GM12878 (cell line): Measurements from ENCODE around the gene CCDC106. TPM values are rescaled to one million over a fixed set of nuclear protein-coding genes. Genes with fewer than 3 reads are reported as not detected.

Experiments used
- ATAC-seq: fragments of 200-7000 bp; cut with Tn5 transposase; 3 replicates; pipeline ENCODE4 v1.9.1; 2020; ENCODE audit warnings: mild to moderate bottlenecking, moderate library complexity
- BruUV-seq: library from RNA; stranded (reverse); fragments of 400-500 nt; replicated peaks from 2 replicates; lab custom pipeline; 2021; lab: Mats Ljungman, UMichigan
- CTCF ChIA-PET: fragments of 300-600 bp; sonication (Branson Sonifier 250); formaldehyde crosslinking; extraction: SDS; loops from one replicate; lab custom pipeline; 2021; ENCODE audit warnings: inconsistent platforms; lab: Yijun Ruan, JAX
- POLR2A ChIA-PET: fragments of 350-600 bp; formaldehyde crosslinking; extraction: SDS; loops from one replicate; lab custom pipeline; 2021; ENCODE audit warnings: inconsistent platforms; lab: Charles Lee
- RAD21 ChIA-PET: fragments of 300-600 bp; sonication (Branson Sonifier 250); formaldehyde crosslinking; loops from one replicate; lab custom pipeline; 2023; ENCODE audit warnings: antibody characterized with exemption; ENCODE audit not compliant: unreplicated experiment; lab: Charles Lee
- SMC1A ChIA-PET: fragments of 300-600 bp; sonication (Branson Sonifier 250); formaldehyde crosslinking; loops from one replicate; lab custom pipeline; 2023; ENCODE audit not compliant: unreplicated experiment, uncharacterized antibody; lab: Charles Lee
- DNase-seq: peaks from one replicate; pipeline ENCODE4 v3.0.0-alpha.2; 2011; ENCODE audit warnings: low read depth, low spot score
- FAIRE-seq: peaks from 3 replicates; lab custom pipeline; 2011; peaks lifted over from hg19 to GRCh38; lab: Jason Lieb, UNC
- H2AFZ ChIP-seq: 2 replicates; pipeline ENCODE4 v1.6.0; 2011; ENCODE audit warnings: low read depth, low read length, control low read depth; ENCODE audit not compliant: control insufficient read depth
- H3K27ac ChIP-seq: 2 replicates; pipeline ENCODE4 v1.5.1; 2011; ENCODE audit warnings: control low read depth; ENCODE audit not compliant: control insufficient read depth, insufficient read depth
- H3K27me3 ChIP-seq, 2 experiments: replicated peaks in 1 of 2; 2 replicates each; pipeline versions ENCODE4 v1.6.0 to v1.6.1; 2011; ENCODE audit warnings: low read length in 1 of 2; ENCODE audit not compliant: control insufficient read depth in 2 of 2, insufficient read depth in 2 of 2
- H3K36me3 ChIP-seq, 2 experiments: 2 replicates each; pipeline ENCODE4 v1.5.1; 2011; ENCODE audit warnings: low read length in 1 of 2; ENCODE audit not compliant: control insufficient read depth in 2 of 2, insufficient read depth in 2 of 2
- H3K4me1 ChIP-seq: 2 replicates; pipeline ENCODE4 v1.6.1; 2011; ENCODE audit warnings: mild to moderate bottlenecking, low read length, moderate library complexity, mixed read lengths; ENCODE audit not compliant: control insufficient read depth, insufficient read depth
- H3K4me2 ChIP-seq: 2 replicates; pipeline ENCODE4 v1.6.0; 2011; ENCODE audit warnings: control low read depth; ENCODE audit not compliant: control insufficient read depth, insufficient read depth
- H3K4me3 ChIP-seq: fragments of 200-600 bp; sonication (generic); 2 replicates; pipeline ENCODE4 v1.5.1; 2016
- H3K79me2 ChIP-seq: 2 replicates; pipeline ENCODE4 v1.6.0; 2011; ENCODE audit warnings: low read length; ENCODE audit not compliant: control insufficient read depth, insufficient read depth
- H3K9ac ChIP-seq: 2 replicates; pipeline ENCODE4 v1.8.0; 2011; ENCODE audit warnings: low read length, control low read depth, mixed read lengths; ENCODE audit not compliant: control insufficient read depth, insufficient read depth
- H3K9me3 ChIP-seq: replicated peaks from 3 replicates; pipeline ENCODE4 v1.5.1; 2011; ENCODE audit warnings: mild to moderate bottlenecking, low read length; ENCODE audit not compliant: control insufficient read depth, insufficient read depth
- H4K20me1 ChIP-seq: 2 replicates; pipeline ENCODE4 v1.6.0; 2011; ENCODE audit not compliant: control insufficient read depth, insufficient read depth
- BACH1 ChIP-seq: fragments of 450-650 bp; IDR thresholded peaks from 2 replicates; pipeline ENCODE4 v1.6.1; 2017; ENCODE audit warnings: mild to moderate bottlenecking, borderline replicate concordance
- CREB1 ChIP-seq: IDR thresholded peaks from 2 replicates; pipeline ENCODE4 v1.6.1; 2012; ENCODE audit warnings: low read depth, mild to moderate bottlenecking, inconsistent platforms
- EP300 ChIP-seq, 2 experiments: fragments of 150-350 bp in 1 of 2; IDR thresholded peaks; 2 replicates each; pipeline ENCODE4 v1.6.1; 2011 to 2012; ENCODE audit warnings: low read depth in 2 of 2, low read length in 2 of 2, borderline replicate concordance in 1 of 2, improper control_type of control experiment in 1 of 2, inconsistent platforms in 1 of 2; ENCODE audit not compliant: control insufficient read depth in 1 of 2
- ESRRA ChIP-seq: IDR thresholded peaks from 2 replicates; pipeline ENCODE4 v1.6.1; 2012; ENCODE audit warnings: mild to moderate bottlenecking, low read length, improper control_type of control experiment
- HDAC2 ChIP-seq: fragments of 200-600 bp; sonication (generic); IDR thresholded peaks from 2 replicates; pipeline ENCODE4 v1.6.1; 2017
- HDGF ChIP-seq: fragments of 450-650 bp; IDR thresholded peaks from 2 replicates; pipeline ENCODE4 v1.6.1; 2016; ENCODE audit warnings: antibody characterized with exemption
- IKZF1 ChIP-seq: fragments of 450-650 bp; conservative IDR thresholded peaks from 2 replicates; pipeline ENCODE4 v1.6.1; 2017; ENCODE audit warnings: antibody characterized with exemption, mild to moderate bottlenecking
- IRF4 ChIP-seq: IDR thresholded peaks from 2 replicates; pipeline ENCODE4 v1.6.1; 2011; ENCODE audit warnings: low read depth, low read length
- PAX5 ChIP-seq: IDR thresholded peaks from 2 replicates; pipeline ENCODE4 v1.6.1; 2011; ENCODE audit warnings: low read depth, low read length, borderline replicate concordance
- PAX8 ChIP-seq: fragments of 450-650 bp; IDR thresholded peaks from 2 replicates; pipeline ENCODE4 v1.6.1; 2017; ENCODE audit warnings: mild to moderate bottlenecking, moderate library complexity
- SMC3 ChIP-seq: IDR thresholded peaks from 2 replicates; pipeline ENCODE4 v1.6.1; 2011; ENCODE audit warnings: low read length, improper control_type of control experiment, borderline replicate concordance
- SPI1 ChIP-seq: IDR thresholded peaks from 2 replicates; pipeline ENCODE4 v1.6.1; 2011; ENCODE audit warnings: low read depth, mild to moderate bottlenecking, low read length, moderate library complexity, borderline replicate concordance; ENCODE audit not compliant: insufficient read depth
- SUZ12 ChIP-seq: fragments of 200-600 bp; sonication (generic); IDR thresholded peaks from one replicate; pipeline ENCODE4 v1.6.1; 2018; ENCODE audit warnings: antibody characterized with exemption, mild to moderate bottlenecking; ENCODE audit not compliant: unreplicated experiment
- TARDBP ChIP-seq: IDR thresholded peaks from 2 replicates; pipeline ENCODE4 v1.6.1; 2016; ENCODE audit warnings: borderline replicate concordance
- WGBS: methylation state at CpG from one replicate; pipeline ENCODE4 v1.1.6; 2016; ENCODE audit warnings: low lambda C conversion rate; ENCODE audit not compliant: insufficient replicate concordance, insufficient coverage; ENCODE audit errors: missing lambda C conversion rate; 5-methylcytosine and 5-hydroxymethylcytosine counted together
- in situ Hi-C: fragments of 300-500 bp; cut with MboI; formaldehyde crosslinking; loops from 9 replicates; pipeline ENCODE4 v1.14.3; 2018; ENCODE audit warnings: mixed read lengths
- intact Hi-C: fragments of 100-400 bp; cut with micrococcal nuclease; formaldehyde crosslinking; loops from one replicate; pipeline ENCODE4 v1.14.2; 2022; ENCODE audit not compliant: unreplicated experiment
- polyA plus RNA-seq, 11 experiments: library from polyadenylated mRNA; depleted of rRNA in 4 of 11; unstranded in 6 of 11; stranded (reverse) in 5 of 11; fragments of >200 nt; fragmentation: Nextera tagmentation in 4 of 11; fragmentation: Illumina TruSeq in 1 of 11; extraction: Ambion mirVana in 4 of 11; extraction: Trizol in 1 of 11; gene quantifications; 1 replicate in 1 of 11; 2 replicates in 10 of 11; pipeline versions ENCODE4 v1.2.1 to v1.2.3, GENCODE V29; 2011 to 2016; ENCODE audit warnings: inconsistent platforms in 2 of 11, missing spikeins in 2 of 11, low read depth in 1 of 11
- total RNA-seq, 4 experiments: library from RNA; depleted of rRNA in 3 of 4; stranded (reverse); fragments of >200 nt in 3 of 4; fragmentation: Illumina TruSeq in 1 of 4; extraction: Trizol in 1 of 4; gene quantifications; 2 replicates each; pipeline versions ENCODE4 v1.2.1 to v1.2.3, GENCODE V29; 2013 to 2021
- TF ChIP-seq, protein P1 (sequence below): IDR thresholded peaks from 2 replicates; pipeline ENCODE4 v1.6.1; 2012; ENCODE audit warnings: mild to moderate bottlenecking, low read depth, low read length
- TF ChIP-seq, protein P2 (sequence below), 3 experiments: IDR thresholded peaks in 2 of 3; conservative IDR thresholded peaks in 1 of 3; 2 replicates each; pipeline ENCODE4 v1.5.1; 2011; ENCODE audit warnings: low read depth in 3 of 3, low read length in 3 of 3, mild to moderate bottlenecking in 3 of 3, control low read depth in 2 of 3, moderate library complexity in 2 of 3, inconsistent platforms in 1 of 3, mixed read lengths in 1 of 3; ENCODE audit not compliant: control insufficient read depth in 2 of 3, insufficient read depth in 1 of 3; ENCODE audit errors: extremely low read depth in 1 of 3
- TF ChIP-seq, protein P3 (sequence below): IDR thresholded peaks from 2 replicates; pipeline ENCODE4 v1.6.1; 2011; ENCODE audit warnings: low read depth, mild to moderate bottlenecking, low read length, moderate library complexity, borderline replicate concordance; ENCODE audit errors: extremely low read depth

The CCDC106 gene
- total and polyA plus RNA-seq, 10 of the 15 experiments (the other 5 are each of a cell fraction or from before 2014, with no cell fraction given) = 0.04 to 35.9 (median 19.8) TPM

DNA sequence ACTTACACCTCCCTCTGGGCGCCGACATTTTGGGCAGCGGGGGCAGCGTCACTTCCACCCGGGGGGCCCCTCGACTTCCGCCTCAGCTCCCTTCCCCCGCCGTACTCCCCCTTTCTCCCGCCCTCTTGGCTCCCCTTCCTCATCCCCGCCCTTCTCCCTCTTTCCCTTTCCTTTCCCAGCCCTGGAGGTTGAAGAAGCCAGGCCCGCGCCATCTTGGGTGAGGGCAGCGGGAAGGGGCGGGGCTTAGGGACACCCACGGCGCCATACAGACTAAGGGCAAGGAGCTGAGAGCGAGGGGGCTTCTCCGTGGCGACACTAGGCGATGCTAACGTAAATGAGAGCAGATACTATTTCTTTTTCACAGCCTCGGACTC, 48.6 kb upstream of the CCDC106 start, which contains the start of gene FIZ1:
TSS of gene FIZ1 (minus strand) at position 50 of the 374 bp plus-strand sequence. CDS start 1,652 bp downstream, outside the sequence.
- Histone ChIP-seq H3K4me2 (peak within 1 kb of the TSS; percentile 56), H2AFZ (peak within 1 kb of the TSS; percentile 99), H3K27ac (peak within 1 kb of the TSS; percentile 99), H3K4me1 (peaks cover 6% of the 10 kb centered on the region; the same call in 1 of the 2 replicates), H3K9ac (peak within 1 kb of the TSS; percentile 95), H3K36me3 (peaks cover 0 to 8% of the 10 kb centered on the region in 2 experiments; a peak in 1 of 4 replicates), H4K20me1 (no peaks in the 10 kb centered on the region), H3K27me3 (no peaks in the 10 kb centered on the region), H3K4me3 (peak within 1 kb of the TSS; percentile 88), H3K9me3 (peaks cover 2% of the 10 kb centered on the region; the same call in 2 of the 3 replicates), H3K79me2 (peaks cover 10% of the 10 kb centered on the region)
- ChIA-PET CTCF (interaction anchor here (1.0 to 2.4 kb wide), 5 partner anchors 11 to 96 kb away, joined by 3 to 11 read pairs (median 9); partner anchors contain the start of gene U2AF2), RAD21 (interaction anchor here (1.2 to 2.6 kb wide), 8 partner anchors 12 to 215 kb away, joined by 4 to 11 read pairs (median 4); partner anchors contain the start of genes TMEM238, ZNF579, ZNF628 and ZNF784), POLR2A (interaction anchor here (0.6 to 1.6 kb wide), 18 partner anchors 10 to 1480 kb away, joined by 3 to 7 read pairs (median 4); partner anchors contain the start of genes CCDC106, HSPBP1, ISOC2 and TMEM238), SMC1A (interaction anchor here (0.9 to 2.3 kb wide), 5 partner anchors 33 to 123 kb away, joined by 3 to 16 read pairs (median 4); partner anchors contain the start of gene NAT14)
- intact Hi-C loops = no loop called here
- under 1% methylated on average over 22 of the region's 23 CpGs for WGBS
- FAIRE-seq (no peak), ATAC-seq (peak; percentile 89), DNase-seq (peak; percentile 95)
- in situ Hi-C loops = no loop called here
- no TSS peak for BruUV-seq
- peak; percentile 92 for TF ChIP-seq CREB1
- no peak for TF ChIP-seq PAX8
- 0 out of 4 replicates have a peak, but pooled peaks of 1 of the 2 experiments have one; percentile 24 for TF ChIP-seq EP300 (IDR thresholded peaks at IDR 0.05; ENCODE audit: borderline replicate concordance in 1 of 2, control insufficient read depth in 1 of 2, low read depth in 2 of 2, low read length in 2 of 2)
- TF ChIP-seq, protein P1, sequence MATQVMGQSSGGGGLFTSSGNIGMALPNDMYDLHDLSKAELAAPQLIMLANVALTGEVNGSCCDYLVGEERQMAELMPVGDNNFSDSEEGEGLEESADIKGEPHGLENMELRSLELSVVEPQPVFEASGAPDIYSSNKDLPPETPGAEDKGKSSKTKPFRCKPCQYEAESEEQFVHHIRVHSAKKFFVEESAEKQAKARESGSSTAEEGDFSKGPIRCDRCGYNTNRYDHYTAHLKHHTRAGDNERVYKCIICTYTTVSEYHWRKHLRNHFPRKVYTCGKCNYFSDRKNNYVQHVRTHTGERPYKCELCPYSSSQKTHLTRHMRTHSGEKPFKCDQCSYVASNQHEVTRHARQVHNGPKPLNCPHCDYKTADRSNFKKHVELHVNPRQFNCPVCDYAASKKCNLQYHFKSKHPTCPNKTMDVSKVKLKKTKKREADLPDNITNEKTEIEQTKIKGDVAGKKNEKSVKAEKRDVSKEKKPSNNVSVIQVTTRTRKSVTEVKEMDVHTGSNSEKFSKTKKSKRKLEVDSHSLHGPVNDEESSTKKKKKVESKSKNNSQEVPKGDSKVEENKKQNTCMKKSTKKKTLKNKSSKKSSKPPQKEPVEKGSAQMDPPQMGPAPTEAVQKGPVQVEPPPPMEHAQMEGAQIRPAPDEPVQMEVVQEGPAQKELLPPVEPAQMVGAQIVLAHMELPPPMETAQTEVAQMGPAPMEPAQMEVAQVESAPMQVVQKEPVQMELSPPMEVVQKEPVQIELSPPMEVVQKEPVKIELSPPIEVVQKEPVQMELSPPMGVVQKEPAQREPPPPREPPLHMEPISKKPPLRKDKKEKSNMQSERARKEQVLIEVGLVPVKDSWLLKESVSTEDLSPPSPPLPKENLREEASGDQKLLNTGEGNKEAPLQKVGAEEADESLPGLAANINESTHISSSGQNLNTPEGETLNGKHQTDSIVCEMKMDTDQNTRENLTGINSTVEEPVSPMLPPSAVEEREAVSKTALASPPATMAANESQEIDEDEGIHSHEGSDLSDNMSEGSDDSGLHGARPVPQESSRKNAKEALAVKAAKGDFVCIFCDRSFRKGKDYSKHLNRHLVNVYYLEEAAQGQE = no peak
- peak; percentile 82; the same call in 1 of the 2 replicates for TF ChIP-seq TARDBP
- TF ChIP-seq BACH1 = no peak
- no peak for TF ChIP-seq HDGF
- TF ChIP-seq, protein P2, sequence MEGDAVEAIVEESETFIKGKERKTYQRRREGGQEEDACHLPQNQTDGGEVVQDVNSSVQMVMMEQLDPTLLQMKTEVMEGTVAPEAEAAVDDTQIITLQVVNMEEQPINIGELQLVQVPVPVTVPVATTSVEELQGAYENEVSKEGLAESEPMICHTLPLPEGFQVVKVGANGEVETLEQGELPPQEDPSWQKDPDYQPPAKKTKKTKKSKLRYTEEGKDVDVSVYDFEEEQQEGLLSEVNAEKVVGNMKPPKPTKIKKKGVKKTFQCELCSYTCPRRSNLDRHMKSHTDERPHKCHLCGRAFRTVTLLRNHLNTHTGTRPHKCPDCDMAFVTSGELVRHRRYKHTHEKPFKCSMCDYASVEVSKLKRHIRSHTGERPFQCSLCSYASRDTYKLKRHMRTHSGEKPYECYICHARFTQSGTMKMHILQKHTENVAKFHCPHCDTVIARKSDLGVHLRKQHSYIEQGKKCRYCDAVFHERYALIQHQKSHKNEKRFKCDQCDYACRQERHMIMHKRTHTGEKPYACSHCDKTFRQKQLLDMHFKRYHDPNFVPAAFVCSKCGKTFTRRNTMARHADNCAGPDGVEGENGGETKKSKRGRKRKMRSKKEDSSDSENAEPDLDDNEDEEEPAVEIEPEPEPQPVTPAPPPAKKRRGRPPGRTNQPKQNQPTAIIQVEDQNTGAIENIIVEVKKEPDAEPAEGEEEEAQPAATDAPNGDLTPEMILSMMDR (IDR thresholded peaks at IDR 0.05 in 2 of 3, conservative IDR thresholded peaks at IDR 0.05 in 1 of 3; ENCODE audit: control insufficient read depth in 2 of 3, extremely low read depth in 1 of 3, insufficient read depth in 1 of 3, low read depth in 3 of 3, low read length in 3 of 3) = no peak
- no peak for TF ChIP-seq ESRRA
- no peak for TF ChIP-seq PAX5
- 0 out of 2 replicates have a peak, but pooled peaks have one; percentile 43 for TF ChIP-seq IRF4
- TF ChIP-seq, protein P3, sequence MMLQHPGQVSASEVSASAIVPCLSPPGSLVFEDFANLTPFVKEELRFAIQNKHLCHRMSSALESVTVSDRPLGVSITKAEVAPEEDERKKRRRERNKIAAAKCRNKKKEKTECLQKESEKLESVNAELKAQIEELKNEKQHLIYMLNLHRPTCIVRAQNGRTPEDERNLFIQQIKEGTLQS = no peak
- TF ChIP-seq SUZ12 = no peak
- peak; percentile 36; the same call in 1 of the 2 replicates for TF ChIP-seq SPI1
- no peak for TF ChIP-seq HDAC2
- no peak for TF ChIP-seq SMC3
- peak; percentile 98 for TF ChIP-seq IKZF1
